Endothelial cell of umbilical vein (primary cell): ENCODE measurements around the gene UGT2A3.

ENCODE experiments used
- EZH2 ChIP-seq: IDR thresholded peaks from 2 replicates; pipeline ENCODE4 v1.6.1; 2012; ENCODE audit warnings: borderline replicate concordance, low read depth, mild to moderate bottlenecking, moderate library complexity, low read length, inconsistent platforms; ENCODE audit not compliant: severe bottlenecking
- GATA2 ChIP-seq: IDR thresholded peaks from 2 replicates; pipeline ENCODE4 v1.7.0; 2011; ENCODE audit warnings: low read depth, mild to moderate bottlenecking, moderate library complexity, mixed read lengths, low read length; ENCODE audit not compliant: insufficient read length, insufficient read depth
- JUN ChIP-seq: IDR thresholded peaks from 2 replicates; pipeline ENCODE4 v1.6.1; 2011; ENCODE audit warnings: borderline replicate concordance, low read depth; ENCODE audit not compliant: insufficient read length, insufficient read depth
- MAX ChIP-seq: IDR thresholded peaks from 2 replicates; pipeline ENCODE4 v1.6.1; 2011; ENCODE audit not compliant: insufficient read depth, insufficient read length
- MYC ChIP-seq: IDR thresholded peaks from one replicate; pipeline ENCODE4 v1.6.1; 2011; ENCODE audit warnings: mild to moderate bottlenecking, low read depth, low read length
- POLR2A ChIP-seq: IDR thresholded peaks from 2 replicates; pipeline ENCODE4 v1.6.1; 2012; ENCODE audit warnings: low read depth, mild to moderate bottlenecking, control low read depth, low read length
- POLR2AphosphoS5 ChIP-seq: IDR thresholded peaks from 2 replicates; pipeline ENCODE4 v1.6.1; 2012; ENCODE audit warnings: low read depth, mild to moderate bottlenecking, control low read depth, low read length, moderate library complexity; ENCODE audit not compliant: insufficient read depth
- TF ChIP-seq, protein P1 (sequence below), 2 donors: IDR thresholded peaks; 1 replicate in 1 of 2; 2 replicates in 1 of 2; pipeline ENCODE4 v1.5.1; 2011; ENCODE audit warnings: low read length in 2 of 2, mild to moderate bottlenecking in 2 of 2, moderate library complexity in 2 of 2, control low read depth in 1 of 2, inconsistent platforms in 1 of 2, low read depth in 1 of 2; ENCODE audit not compliant: insufficient read depth in 1 of 2; ENCODE audit errors: extremely low read depth in 1 of 2

DNA sequence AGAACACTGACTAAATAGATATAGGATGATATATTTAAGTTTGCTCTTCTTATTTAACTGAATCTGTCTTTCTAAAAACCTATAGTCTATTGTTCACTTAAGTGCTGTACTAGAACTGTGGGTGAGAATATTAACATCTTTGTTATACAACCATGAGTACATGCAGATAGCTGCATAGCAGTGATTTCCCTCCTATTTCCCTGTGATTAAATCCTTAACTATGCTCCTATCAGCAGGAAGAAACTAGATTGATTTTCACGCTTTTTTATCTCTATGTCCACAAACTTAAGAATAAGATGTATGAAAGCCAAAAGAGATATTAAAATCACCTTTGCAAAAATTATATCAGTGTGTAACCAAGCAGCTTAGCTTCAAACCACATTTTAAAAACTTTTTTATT, 11.3 kb upstream of the UGT2A3 start:
- no peak for TF ChIP-seq EZH2
- TF ChIP-seq, protein P1, sequence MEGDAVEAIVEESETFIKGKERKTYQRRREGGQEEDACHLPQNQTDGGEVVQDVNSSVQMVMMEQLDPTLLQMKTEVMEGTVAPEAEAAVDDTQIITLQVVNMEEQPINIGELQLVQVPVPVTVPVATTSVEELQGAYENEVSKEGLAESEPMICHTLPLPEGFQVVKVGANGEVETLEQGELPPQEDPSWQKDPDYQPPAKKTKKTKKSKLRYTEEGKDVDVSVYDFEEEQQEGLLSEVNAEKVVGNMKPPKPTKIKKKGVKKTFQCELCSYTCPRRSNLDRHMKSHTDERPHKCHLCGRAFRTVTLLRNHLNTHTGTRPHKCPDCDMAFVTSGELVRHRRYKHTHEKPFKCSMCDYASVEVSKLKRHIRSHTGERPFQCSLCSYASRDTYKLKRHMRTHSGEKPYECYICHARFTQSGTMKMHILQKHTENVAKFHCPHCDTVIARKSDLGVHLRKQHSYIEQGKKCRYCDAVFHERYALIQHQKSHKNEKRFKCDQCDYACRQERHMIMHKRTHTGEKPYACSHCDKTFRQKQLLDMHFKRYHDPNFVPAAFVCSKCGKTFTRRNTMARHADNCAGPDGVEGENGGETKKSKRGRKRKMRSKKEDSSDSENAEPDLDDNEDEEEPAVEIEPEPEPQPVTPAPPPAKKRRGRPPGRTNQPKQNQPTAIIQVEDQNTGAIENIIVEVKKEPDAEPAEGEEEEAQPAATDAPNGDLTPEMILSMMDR (IDR thresholded peaks at IDR 0.05; ENCODE audit: extremely low read depth in 1 of 2, insufficient read depth in 1 of 2, low read depth in 1 of 2, low read length in 2 of 2), result no peak
- no peak for TF ChIP-seq MYC
- no peak for TF ChIP-seq MAX
- no peak for TF ChIP-seq POLR2AphosphoS5
- no peak for TF ChIP-seq POLR2A
- TF ChIP-seq GATA2, result no peak
- TF ChIP-seq JUN, result no peak
